Kidney (tissue), 14 donors: ENCODE data around the gene DLG2. TPM values are rescaled to one million over a fixed set of nuclear protein-coding genes. Genes with fewer than 3 reads are reported as not detected.

Experiments used
- DNase-seq, 5 donors: peaks; one replicate each; pipeline ENCODE4 v3.0.0-alpha.2; 2013 to 2020
- FAIRE-seq: peaks from 2 replicates; lab custom pipeline; 2012; peaks lifted over from hg19 to GRCh38; lab: Jason Lieb, UNC
- H3K27ac ChIP-seq, 2 donors: one replicate each; pipeline ENCODE4 v1.7.0; 2013; ENCODE audit warnings: low read depth in 2 of 2, low read length in 2 of 2, inconsistent platforms in 1 of 2
- H3K27me3 ChIP-seq: one replicate; pipeline ENCODE4 v1.7.1; 2013; ENCODE audit warnings: low read length, inconsistent platforms; ENCODE audit not compliant: control insufficient read depth, insufficient read depth
- H3K36me3 ChIP-seq, 3 donors: one replicate each; pipeline versions ENCODE4 v1.7.0 to v1.7.1; 2013; ENCODE audit warnings: low read length in 3 of 3, control low read depth in 1 of 3, inconsistent platforms in 1 of 3; ENCODE audit not compliant: insufficient read depth in 3 of 3, control insufficient read depth in 2 of 3
- H3K4me1 ChIP-seq, 3 donors: one replicate each; pipeline versions ENCODE4 v1.7.0 to v1.7.1; 2013; ENCODE audit warnings: low read length in 3 of 3, inconsistent platforms in 1 of 3, low read depth in 1 of 3; ENCODE audit not compliant: control insufficient read depth in 2 of 3, insufficient read depth in 2 of 3
- H3K4me3 ChIP-seq, 3 donors: one replicate each; pipeline versions ENCODE4 v1.7.0 to v1.8.1; 2013; ENCODE audit warnings: low read length in 3 of 3, control low read depth in 1 of 3, inconsistent platforms in 1 of 3
- H3K9ac ChIP-seq, 3 donors: one replicate each; pipeline versions ENCODE4 v1.7.0 to v1.7.1; 2013; ENCODE audit warnings: low read length in 3 of 3, control low read depth in 1 of 3, inconsistent platforms in 1 of 3
- H3K9me3 ChIP-seq, 3 donors: one replicate each; pipeline versions ENCODE4 v1.7.0 to v1.7.1; 2013; ENCODE audit warnings: low read length in 3 of 3, control low read depth in 1 of 3, inconsistent platforms in 1 of 3; ENCODE audit not compliant: control insufficient read depth in 2 of 3, insufficient read depth in 1 of 3
- intact Hi-C: fragments of 100-400 bp; cut with DNase I; formaldehyde crosslinking; loops from one replicate; pipeline ENCODE4 v1.11.1; 2022
- polyA plus RNA-seq: library from polyadenylated mRNA; stranded (reverse); fragments of 350-450 nt; fragmentation: Illumina TruSeq; extraction: RNeasy Lipid Tissue Mini Kit (QIAGEN cat#74804); gene quantifications from one replicate; pipeline ENCODE4 v1.2.3, GENCODE V29; 2014; ENCODE audit warnings: low read depth, low replicate concordance; ENCODE audit not compliant: insufficient read depth
- total RNA-seq: library from RNA; stranded (reverse); fragmentation: NEBNext Ultra II Directional; extraction: Animal tissue kit (Norgen Biotek cat#: 25700); gene quantifications from one replicate; pipeline ENCODE4 v1.2.1, GENCODE V29; 2021
- TF ChIP-seq, protein P1 (sequence below): IDR thresholded peaks from 3 replicates; pipeline ENCODE4 v1.5.1; 2012; ENCODE audit warnings: mild to moderate bottlenecking, moderate library complexity, borderline replicate concordance; ENCODE audit not compliant: insufficient read depth; ENCODE audit errors: extremely low read depth
- donor health status: control.
- donor health status: control.
- donor health status: control.
- donor health status: control.
- donor health status: control.
- donor health status: DM: yes; HTN: yes; CAD: no.
- donor health status: Normal renal cell carcinoma (clear cell type).

Gene DLG2
- total and polyA plus RNA-seq, 2 donors from 2014 or later: 2.9 to 7.2 TPM

DNA sequence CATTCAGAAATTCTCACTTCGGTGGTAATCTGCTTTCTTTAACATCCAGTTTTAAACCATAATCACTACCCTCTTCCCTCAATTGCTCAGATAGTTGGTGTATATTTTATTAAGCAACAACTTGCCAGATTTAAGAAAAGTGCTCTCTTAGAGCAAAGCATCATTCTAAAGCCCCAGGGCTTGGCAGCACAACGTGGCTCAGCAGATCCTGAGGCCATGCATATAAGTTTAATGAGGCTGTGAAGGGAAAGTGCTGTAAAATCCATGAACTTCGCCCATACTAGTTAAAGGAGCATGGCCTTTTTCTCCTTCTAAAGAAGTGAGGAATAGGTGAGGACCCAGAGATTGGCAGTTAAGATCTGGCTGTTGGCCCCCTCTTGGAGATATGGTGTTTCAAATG is 1858.7 kb downstream of the DLG2 start:
- no peaks in the 10 kb centered on the region for H3K4me1 ChIP-seq
- TF ChIP-seq, protein P1, sequence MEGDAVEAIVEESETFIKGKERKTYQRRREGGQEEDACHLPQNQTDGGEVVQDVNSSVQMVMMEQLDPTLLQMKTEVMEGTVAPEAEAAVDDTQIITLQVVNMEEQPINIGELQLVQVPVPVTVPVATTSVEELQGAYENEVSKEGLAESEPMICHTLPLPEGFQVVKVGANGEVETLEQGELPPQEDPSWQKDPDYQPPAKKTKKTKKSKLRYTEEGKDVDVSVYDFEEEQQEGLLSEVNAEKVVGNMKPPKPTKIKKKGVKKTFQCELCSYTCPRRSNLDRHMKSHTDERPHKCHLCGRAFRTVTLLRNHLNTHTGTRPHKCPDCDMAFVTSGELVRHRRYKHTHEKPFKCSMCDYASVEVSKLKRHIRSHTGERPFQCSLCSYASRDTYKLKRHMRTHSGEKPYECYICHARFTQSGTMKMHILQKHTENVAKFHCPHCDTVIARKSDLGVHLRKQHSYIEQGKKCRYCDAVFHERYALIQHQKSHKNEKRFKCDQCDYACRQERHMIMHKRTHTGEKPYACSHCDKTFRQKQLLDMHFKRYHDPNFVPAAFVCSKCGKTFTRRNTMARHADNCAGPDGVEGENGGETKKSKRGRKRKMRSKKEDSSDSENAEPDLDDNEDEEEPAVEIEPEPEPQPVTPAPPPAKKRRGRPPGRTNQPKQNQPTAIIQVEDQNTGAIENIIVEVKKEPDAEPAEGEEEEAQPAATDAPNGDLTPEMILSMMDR: no peak
- FAIRE-seq (no peak), DNase-seq (no peak)
- H3K9me3 ChIP-seq: no peaks in the 10 kb centered on the region
- no peak overlapping the region for H3K27ac ChIP-seq
- no peaks in the 10 kb centered on the region for H3K27me3 ChIP-seq
- intact Hi-C loops: no loop called here
- H3K4me3 ChIP-seq: no peak overlapping the region
- H3K36me3 ChIP-seq: no peaks in the 10 kb centered on the region
- H3K9ac ChIP-seq: no peak overlapping the region

DNA sequence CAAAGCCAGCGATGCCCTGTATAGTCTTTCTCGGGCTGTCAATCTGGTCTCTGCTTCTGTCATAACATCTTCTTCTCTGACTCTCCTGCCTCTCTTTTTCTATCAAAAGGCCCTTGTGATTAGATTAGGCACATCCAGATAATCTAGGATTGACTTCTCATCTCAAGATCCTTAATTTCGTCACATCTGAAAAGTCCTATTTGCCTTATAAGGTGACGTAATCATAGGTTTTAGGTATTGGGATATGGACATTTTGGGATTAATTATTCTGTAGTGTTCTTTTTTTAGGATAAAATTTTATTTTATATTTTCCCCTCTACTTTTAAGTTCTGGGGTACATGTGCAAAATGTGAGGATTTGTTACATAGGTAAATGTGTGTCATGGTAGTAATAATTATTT is 1860.2 kb downstream of the DLG2 start:
- Histone ChIP-seq H3K4me3 (no peak overlapping the region), H3K4me1 (no peaks in the 10 kb centered on the region), H3K9ac (no peak overlapping the region), H3K27me3 (no peaks in the 10 kb centered on the region), H3K27ac (no peak overlapping the region), H3K36me3 (no peaks in the 10 kb centered on the region), H3K9me3 (no peaks in the 10 kb centered on the region)
- no peak for FAIRE-seq
- no peak for DNase-seq
- TF ChIP-seq, protein P1: no peak
- intact Hi-C loops: no loop called here

DNA sequence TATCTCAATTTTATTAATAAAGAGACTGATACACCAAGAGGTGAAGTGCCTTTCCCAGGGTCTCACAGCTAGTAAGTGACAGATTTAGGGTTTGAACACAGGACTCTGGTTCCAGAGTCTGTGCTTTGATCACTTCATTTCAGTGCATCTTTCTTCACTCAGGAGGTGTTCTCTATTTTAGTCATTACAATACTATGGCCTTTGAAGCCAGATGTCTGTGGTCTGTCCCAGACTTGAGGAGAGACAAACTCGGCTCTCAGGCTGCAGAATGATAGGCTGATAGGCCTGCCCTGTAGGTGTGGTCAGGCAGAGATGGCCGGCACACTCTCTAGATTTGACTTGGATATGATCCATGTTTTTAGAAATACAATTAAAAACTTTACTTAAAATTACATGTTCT is 1862.5 kb downstream of the DLG2 start:
- intact Hi-C loops: no loop called here
- Histone ChIP-seq H3K4me3 (no peak overlapping the region), H3K27ac (no peak overlapping the region), H3K4me1 (no peaks in the 10 kb centered on the region), H3K27me3 (no peaks in the 10 kb centered on the region), H3K9ac (no peak overlapping the region), H3K36me3 (no peaks in the 10 kb centered on the region), H3K9me3 (no peaks in the 10 kb centered on the region)
- DNase-seq: no peak
- FAIRE-seq: no peak
- TF ChIP-seq, protein P1: no peak

DNA sequence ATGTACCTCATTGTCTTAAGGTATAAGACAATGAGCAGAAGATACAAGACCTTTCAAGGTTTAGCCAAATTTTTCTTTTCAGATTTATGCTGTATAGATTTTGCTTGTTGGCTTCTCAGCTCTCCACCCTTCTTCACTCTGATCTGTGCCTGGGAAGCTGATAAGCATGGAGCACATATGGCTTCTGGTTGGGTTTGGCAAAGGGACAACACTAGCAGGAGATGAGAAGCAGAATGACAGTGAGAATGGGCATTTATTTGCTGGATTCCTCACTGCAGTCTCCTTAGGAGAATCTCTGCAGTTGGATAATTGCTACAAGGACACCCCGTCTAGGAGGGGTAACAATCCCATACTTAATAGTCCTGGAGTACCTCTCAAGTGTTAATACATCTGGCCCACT is 1866.2 kb downstream of the DLG2 start:
- TF ChIP-seq, protein P1: no peak
- no peak overlapping the region for H3K9ac ChIP-seq
- no peaks in the 10 kb centered on the region for H3K36me3 ChIP-seq
- H3K27me3 ChIP-seq: no peaks in the 10 kb centered on the region
- DNase-seq (no peak), FAIRE-seq (no peak)
- no peak overlapping the region for H3K27ac ChIP-seq
- no peaks in the 10 kb centered on the region for H3K9me3 ChIP-seq
- H3K4me3 ChIP-seq: no peak overlapping the region
- no peaks in the 10 kb centered on the region for H3K4me1 ChIP-seq
- intact Hi-C loops: no loop called here
